Kidney epithelial cell (primary cell): Measurements from ENCODE around the gene SPATA22. TPM values are rescaled to one million over a fixed set of nuclear protein-coding genes. Genes with fewer than 3 reads are reported as not detected.
"Not testable (repeated sequence)": the region's sequence is repeated elsewhere in the genome, so short reads cannot be mapped to it uniquely, and the experiment has no call there.

Experiments
- DNase-seq: peaks from one replicate; pipeline ENCODE4 v3.0.0-alpha.2; 2010; ENCODE audit warnings: low read depth
- H3K27me3 ChIP-seq: 2 replicates; pipeline ENCODE4 v1.6.0; 2011; ENCODE audit warnings: low read length; ENCODE audit not compliant: control insufficient read depth, insufficient read depth
- H3K36me3 ChIP-seq: 2 replicates; pipeline ENCODE4 v1.5.1; 2011; ENCODE audit warnings: low read length; ENCODE audit not compliant: control insufficient read depth, insufficient read depth
- H3K4me3 ChIP-seq: 2 replicates; pipeline ENCODE4 v1.5.1; 2011; ENCODE audit warnings: low read depth, mild to moderate bottlenecking, control low read depth, low read length
- CTCF ChIP-seq: IDR thresholded peaks from 2 replicates; pipeline ENCODE4 v1.5.1; 2011; ENCODE audit warnings: mild to moderate bottlenecking, moderate library complexity, low read length, control low read depth, inconsistent platforms; ENCODE audit not compliant: insufficient read depth, poor library complexity, severe bottlenecking
- total RNA-seq: library from RNA; depleted of rRNA; stranded (reverse); fragments of >200 nt; gene quantifications from 2 replicates; pipeline ENCODE4 v1.2.3, GENCODE V29; 2015

SPATA22 gene
- total RNA-seq: not detected in 2 replicates

- no peak for TF ChIP-seq CTCF
- DNase-seq: no peak
- Histone ChIP-seq H3K36me3 (no peaks in the 10 kb centered on the region), H3K4me3 (no peak within 1 kb of the TSS), H3K27me3 (no peaks in the 10 kb centered on the region)
These were observed at the start of gene SPATA22 for GRCh38 chr17:3471599-3471998. Gene SPATA22 (minus strand): TSS chr17:3471819. CDS start chr17:3469325, 2,494 bp downstream.

GRCh38 chr17:3519472-3519871 is 47.9 kb upstream of the SPATA22 start:
- not testable (repeated sequence) for H3K36me3 ChIP-seq, H3K27me3 ChIP-seq, H3K4me3 ChIP-seq, DNase-seq

GRCh38 chr17:3514873-3515272 is 43.3 kb upstream of the SPATA22 start:
- TF ChIP-seq CTCF: no peak

GRCh38 chr17:3514167-3514566 is 42.5 kb upstream of the SPATA22 start:
- not testable (repeated sequence) for H3K4me3 ChIP-seq, H3K27me3 ChIP-seq, DNase-seq, H3K36me3 ChIP-seq

More at GRCh38 chr17:3514873-3515272, 43.3 kb upstream of the SPATA22 start:
- no peak for DNase-seq
- H3K27me3 ChIP-seq: no peaks in the 10 kb centered on the region
- H3K36me3 ChIP-seq: no peaks in the 10 kb centered on the region
- H3K4me3 ChIP-seq: no peak overlapping the region

GRCh38 chr17:3513305-3514035 is 41.9 kb upstream of the SPATA22 start:
- DNase-seq: no peak
- Histone ChIP-seq H3K4me3 (no peak overlapping the region), H3K27me3 (no peaks in the 10 kb centered on the region), H3K36me3 (no peaks in the 10 kb centered on the region)
- TF ChIP-seq CTCF: no peak

- Histone ChIP-seq H3K27me3 (no peaks in the 10 kb centered on the region), H3K36me3 (no peaks in the 10 kb centered on the region), H3K4me3 (no peak overlapping the region)
- no peak for DNase-seq
- TF ChIP-seq CTCF: no peak
These were observed 41.0 kb upstream of the SPATA22 start for GRCh38 chr17:3512505-3513171.
